Right lung (tissue), 5 donors: Measurements from ENCODE around the gene PLD4. TPM values are rescaled to one million over a fixed set of nuclear protein-coding genes. Genes with fewer than 3 reads are reported as not detected.
A peak's percentile ranks its signal among the peaks of the same experiment; 100 is the strongest.
"Not testable (repeated sequence)": the region's sequence is repeated elsewhere in the genome, so short reads cannot be mapped to it uniquely, and the experiment has no call there.

Experiments
- DNase-seq, 2 donors: peaks; one replicate each; pipeline ENCODE4 v3.0.0-alpha.2; 2013
- polyA plus RNA-seq, 5 donors: library from polyadenylated mRNA; unstranded; fragments of 120-200 nt; gene quantifications; one replicate each; pipeline versions ENCODE4 v1.2.1 to v1.2.3, GENCODE V29; 2013; ENCODE audit warnings: inconsistent platforms in 1 of 5, low replicate concordance in 1 of 5; ENCODE audit not compliant: insufficient read length in 5 of 5, insufficient read depth in 1 of 5

The PLD4 gene
- polyA plus RNA-seq, 5 donors = 3.1 to 9.5 (median 4.1) TPM

- no peak for DNase-seq
Observed at GRCh38 chr14:104885031-104885972, 39.4 kb upstream of the PLD4 start.

DNA sequence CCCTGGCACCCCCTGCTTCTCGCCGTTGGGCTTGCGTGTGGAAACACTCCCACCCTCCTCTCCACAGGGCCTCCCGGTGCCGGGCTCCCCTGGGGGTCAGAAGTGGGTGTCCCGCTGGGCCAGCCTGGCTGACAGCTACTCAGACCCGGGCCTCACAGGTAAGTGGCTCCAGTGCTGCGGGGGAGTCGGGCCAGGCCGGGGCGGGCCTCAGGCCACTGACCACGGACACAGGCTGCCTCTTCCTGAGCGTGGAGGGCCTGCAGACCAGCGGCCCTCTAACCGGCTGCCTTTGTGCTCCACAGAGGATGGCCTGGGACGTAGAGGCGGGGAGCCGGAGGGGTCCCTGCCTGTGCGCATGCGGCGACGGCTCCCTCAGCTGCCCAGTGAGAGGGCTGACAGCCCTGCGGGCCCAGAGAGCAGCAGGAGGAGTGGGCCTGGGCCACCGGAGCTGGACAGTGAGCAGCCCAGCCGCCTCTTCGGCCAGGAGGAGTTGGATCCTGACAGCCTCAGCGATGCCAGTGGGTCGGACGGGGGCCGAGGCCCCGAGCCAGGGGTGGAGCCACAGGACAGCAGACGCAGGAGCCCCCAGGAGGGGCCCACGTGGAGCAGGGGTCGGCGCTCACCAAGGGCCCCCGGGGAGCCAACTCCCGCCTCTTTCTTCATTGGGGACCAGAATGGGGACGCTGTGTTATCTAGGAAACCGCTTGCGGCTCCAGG lies 38.5 kb upstream of the PLD4 start:
- no peak for DNase-seq

DNA sequence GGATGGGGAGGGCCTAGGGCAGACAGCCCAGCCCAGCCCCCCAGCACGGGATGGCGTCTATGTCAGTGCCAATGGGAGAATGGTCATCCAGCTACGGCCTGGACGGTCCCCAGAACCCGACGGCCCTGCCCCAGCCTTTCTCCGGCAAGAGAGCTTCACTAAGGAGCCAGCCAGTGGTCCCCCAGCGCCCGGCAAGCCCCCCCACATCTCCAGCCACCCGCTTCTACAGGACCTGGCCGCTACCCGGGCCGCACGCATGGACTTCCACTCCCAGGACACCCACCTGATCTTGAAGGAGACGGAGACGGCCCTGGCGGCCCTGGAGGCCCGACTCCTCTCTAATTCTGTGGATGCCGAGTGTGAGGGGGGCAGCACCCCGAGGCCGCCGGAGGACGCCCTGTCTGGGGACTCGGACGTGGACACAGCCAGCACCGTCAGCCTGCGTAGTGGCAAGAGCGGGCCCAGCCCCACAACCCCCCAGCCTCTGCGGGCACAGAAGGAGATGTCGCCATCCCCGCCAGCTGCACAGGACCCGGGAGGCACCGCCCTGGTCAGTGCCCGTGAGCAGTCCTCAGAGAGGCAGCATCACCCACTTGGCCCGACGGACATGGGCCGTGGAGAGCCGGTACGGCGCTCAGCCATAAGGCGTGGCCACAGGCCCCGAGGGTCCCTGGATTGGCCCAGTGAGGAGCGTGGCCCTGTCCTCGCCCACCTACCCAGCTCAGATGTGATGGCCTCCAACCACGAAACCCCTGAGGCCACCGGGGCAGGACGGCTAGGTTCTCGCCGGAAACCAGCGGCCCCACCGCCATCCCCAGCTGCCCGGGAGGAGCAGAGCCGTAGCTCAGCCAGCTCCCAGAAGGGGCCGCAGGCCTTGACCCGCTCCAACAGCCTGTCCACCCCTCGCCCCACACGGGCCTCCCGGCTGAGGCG lies 37.7 kb upstream of the PLD4 start:
- DNase-seq = no peak

- DNase-seq = no peak
Observed at GRCh38 chr14:104887623-104888488, 36.8 kb upstream of the PLD4 start.

- DNase-seq = no peak
Observed at GRCh38 chr14:104888489-104889374, 35.9 kb upstream of the PLD4 start.

- DNase-seq = no peak
Observed at GRCh38 chr14:104889375-104889757, 35.3 kb upstream of the PLD4 start.

GRCh38 chr14:104890292-104890691 lies 34.4 kb upstream of the PLD4 start:
- not testable (repeated sequence) for DNase-seq

DNA sequence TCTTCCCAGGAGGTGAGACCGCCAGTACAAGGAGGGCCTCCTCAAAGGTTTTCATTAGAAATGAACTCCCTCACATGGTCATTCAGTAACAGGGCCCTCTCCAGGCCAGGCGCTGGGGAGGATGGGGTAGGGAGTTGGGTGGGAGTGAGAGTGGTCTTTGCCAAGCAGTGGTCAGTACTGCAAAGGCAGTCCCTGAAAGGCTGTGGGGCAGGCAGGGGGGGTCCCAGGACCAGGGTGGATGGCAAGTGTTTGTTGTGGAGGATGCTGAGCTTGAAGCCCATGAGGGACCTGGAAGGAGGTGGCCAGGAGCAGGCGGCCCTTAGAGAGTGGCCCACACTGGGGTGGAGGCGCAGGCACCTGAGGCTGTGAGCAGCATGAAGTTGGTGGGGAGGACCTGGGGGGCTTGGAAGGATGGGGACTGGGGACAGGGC lies 33.5 kb upstream of the PLD4 start:
- DNase-seq = no peak

GRCh38 chr14:104891664-104892530 lies 32.8 kb upstream of the PLD4 start:
- DNase-seq = no peak

DNA sequence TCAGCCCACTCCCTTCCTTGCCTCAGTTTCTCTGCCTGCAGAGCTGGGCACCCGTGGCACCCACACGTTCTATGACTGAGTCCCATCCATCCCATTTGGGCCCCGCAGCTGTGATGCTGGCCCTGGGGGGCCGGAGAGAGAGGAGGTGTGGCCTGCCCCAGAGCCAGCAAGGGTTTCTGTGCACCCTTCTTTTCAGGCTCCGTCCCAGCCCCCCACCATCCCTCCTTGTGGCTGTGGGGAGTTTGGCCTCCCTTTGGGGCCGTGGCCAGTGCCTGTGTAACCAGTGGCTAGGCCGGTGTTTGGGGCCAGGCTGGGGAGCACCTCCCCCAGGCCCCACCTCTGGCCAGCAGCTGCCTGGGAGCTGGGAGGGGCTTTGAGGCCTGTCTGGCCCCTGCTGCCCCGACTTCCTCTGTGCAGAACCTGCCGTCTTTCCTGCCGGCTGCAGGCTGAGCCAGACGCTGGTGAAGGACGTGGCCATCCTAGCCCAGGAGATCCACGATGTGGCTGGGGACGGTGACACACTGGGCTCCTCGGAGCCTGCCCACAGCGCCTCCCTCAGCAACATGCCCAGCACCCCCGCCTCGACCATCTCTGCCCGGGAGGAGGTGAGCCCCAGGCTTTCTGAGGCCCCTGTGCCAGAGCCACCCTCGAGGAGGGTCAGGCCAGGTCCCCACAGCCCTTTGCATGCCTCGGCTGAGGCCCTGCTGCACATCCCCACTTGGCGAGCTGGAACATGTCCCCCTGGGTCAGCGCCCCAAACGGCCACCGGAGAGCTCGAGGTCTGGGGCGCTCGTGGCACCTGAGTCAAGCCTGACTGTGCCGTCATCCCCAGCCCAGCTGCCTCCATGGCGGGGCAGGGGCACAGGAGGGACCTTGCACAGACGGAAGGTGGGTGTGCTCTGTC lies 31.9 kb upstream of the PLD4 start:
- no peak for DNase-seq

- DNase-seq = no peak
Observed at GRCh38 chr14:104893435-104894207, 31.1 kb upstream of the PLD4 start.

DNA sequence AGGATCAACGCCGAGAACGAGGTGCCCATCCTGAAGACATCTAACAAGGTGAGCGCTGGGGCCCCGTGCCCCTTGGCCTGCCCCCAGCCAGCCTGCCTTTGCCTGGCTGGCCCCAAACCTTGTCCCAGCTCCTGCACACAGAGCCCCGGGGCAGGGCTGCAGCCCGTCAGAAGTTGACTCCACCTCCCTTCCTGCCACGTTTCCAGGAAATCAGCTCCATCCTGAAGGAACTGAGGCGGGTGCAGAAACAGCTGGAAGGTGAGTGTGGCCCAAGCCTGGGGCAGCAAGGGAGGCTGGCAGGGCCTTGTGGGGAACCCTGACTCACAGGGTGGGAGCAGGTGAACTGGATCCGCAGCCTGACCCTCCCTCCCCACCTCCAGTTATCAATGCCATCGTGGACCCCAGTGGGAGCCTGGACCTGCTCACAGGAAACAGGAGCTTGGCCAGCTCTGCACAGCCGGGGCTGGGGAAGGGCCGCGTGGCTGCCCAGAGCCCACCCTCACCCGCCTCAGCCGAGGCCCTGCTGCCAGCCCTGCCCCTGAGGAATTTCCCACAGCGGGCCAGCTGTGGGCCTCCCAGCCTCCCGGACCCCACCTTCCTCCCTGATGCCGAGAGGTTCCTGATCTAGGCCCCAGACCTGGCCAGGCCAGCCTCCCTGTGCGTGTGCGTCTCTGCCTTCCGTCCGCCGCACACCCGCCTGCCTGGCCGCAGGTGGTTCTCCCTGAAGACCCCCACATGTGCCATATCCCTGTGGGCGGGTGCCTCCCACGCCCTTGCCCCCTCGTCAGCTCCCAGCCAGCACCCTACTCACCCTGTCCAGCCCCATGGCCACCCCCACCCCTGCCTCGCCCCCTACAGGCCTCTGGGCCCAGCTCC lies 30.1 kb upstream of the PLD4 start:
- no peak for DNase-seq

DNA sequence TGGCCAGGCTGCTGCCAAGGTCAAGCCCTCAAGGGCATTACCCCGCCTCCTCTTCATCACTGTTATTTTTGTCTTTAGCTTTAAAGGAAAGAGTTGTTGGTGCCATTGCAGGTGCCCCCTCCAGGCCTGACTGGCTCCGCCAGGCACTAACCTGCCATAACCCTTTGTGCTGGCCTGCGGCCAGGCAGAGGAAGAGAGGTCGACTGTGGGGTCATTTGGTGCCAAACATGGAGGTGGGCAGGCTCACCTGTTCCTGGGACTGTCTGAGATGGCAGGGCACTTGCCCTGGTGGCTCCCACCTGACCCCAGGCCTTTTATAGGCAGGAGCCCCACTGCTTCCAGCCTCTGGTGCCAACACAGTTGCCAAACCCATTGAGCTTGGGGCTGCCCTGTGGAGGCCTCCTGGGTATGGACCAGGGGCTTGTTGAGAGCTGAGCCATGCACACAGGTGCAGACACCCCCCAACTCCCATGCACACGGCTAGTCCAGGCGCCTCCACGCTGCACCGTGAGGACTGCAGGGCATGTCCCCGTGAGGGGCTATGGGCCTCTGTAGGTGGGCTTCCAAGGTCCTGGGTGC lies 29.4 kb upstream of the PLD4 start:
- DNase-seq = no peak

GRCh38 chr14:104895786-104896661 lies 28.7 kb upstream of the PLD4 start:
- DNase-seq = peak; percentile 63 to 67
